Chondrocyte (in vitro differentiated cells): ENCODE data around the gene GGCX. TPM values are rescaled to one million over a fixed set of nuclear protein-coding genes. Genes with fewer than 3 reads are reported as not detected.

Experiments
- DNase-seq: peaks from one replicate; pipeline ENCODE4 v3.0.0; 2021; ENCODE audit warnings: mixed read lengths, low spot score
- H3K27ac Mint-ChIP-seq: one replicate; pipeline ENCODE4 v1.8.0; 2021; ENCODE audit warnings: mild to moderate bottlenecking, moderate library complexity, mixed read lengths; ENCODE audit not compliant: unreplicated experiment
- H3K27me3 Mint-ChIP-seq: 2 replicates; pipeline ENCODE4 v1.8.0; 2021; ENCODE audit warnings: low read depth, mixed read lengths
- H3K36me3 Mint-ChIP-seq: 2 replicates; pipeline ENCODE4 v1.8.0; 2021; ENCODE audit warnings: low read depth, mixed read lengths
- H3K4me1 Mint-ChIP-seq: 2 replicates; pipeline ENCODE4 v1.8.0; 2021; ENCODE audit warnings: low read depth, mild to moderate bottlenecking, mixed read lengths
- H3K4me3 Mint-ChIP-seq: one replicate; pipeline ENCODE4 v1.8.0; 2021; ENCODE audit warnings: mild to moderate bottlenecking, moderate library complexity, mixed read lengths; ENCODE audit not compliant: unreplicated experiment
- H3K9me3 Mint-ChIP-seq: 2 replicates; pipeline ENCODE4 v1.8.0; 2021; ENCODE audit warnings: low read depth, mixed read lengths
- CTCF ChIP-seq: fragments of 200-600 bp; sonication (generic); IDR thresholded peaks from 2 replicates; pipeline ENCODE4 v1.5.0; 2021; ENCODE audit warnings: antibody characterized with exemption, mild to moderate bottlenecking, moderate library complexity
- total RNA-seq: library from RNA; stranded (reverse); gene quantifications from 3 replicates; pipeline ENCODE4 v1.2.1, GENCODE V29; 2021

The GGCX gene
- total RNA-seq, 1 donor from 2014 or later, result 55.7 TPM

GRCh38 chr2:85536479-85536878 lies 24.8 kb downstream of the GGCX start:
- Mint-ChIP-seq H3K4me1 (peaks cover 34% of the 10 kb centered on the region), H3K9me3 (no peaks in the 10 kb centered on the region), H3K27me3 (no peaks in the 10 kb centered on the region), H3K4me3 (no peak overlapping the region), H3K36me3 (peaks cover 3% of the 10 kb centered on the region), H3K27ac (no peak overlapping the region)
- no peak for TF ChIP-seq CTCF
- no peak for DNase-seq

GRCh38 chr2:85534881-85535280 lies 26.4 kb downstream of the GGCX start:
- Mint-ChIP-seq H3K27ac (no peak overlapping the region), H3K36me3 (no peaks in the 10 kb centered on the region), H3K4me1 (peaks cover 21% of the 10 kb centered on the region), H3K9me3 (no peaks in the 10 kb centered on the region), H3K27me3 (no peaks in the 10 kb centered on the region), H3K4me3 (no peak overlapping the region)
- no peak for TF ChIP-seq CTCF
- DNase-seq, result no peak

GRCh38 chr2:85534099-85534498 lies 27.2 kb downstream of the GGCX start:
- no peaks in the 10 kb centered on the region for H3K9me3 Mint-ChIP-seq
- TF ChIP-seq CTCF, result no peak
- peaks cover under 1% of the 10 kb centered on the region for H3K27me3 Mint-ChIP-seq
- no peak overlapping the region for H3K27ac Mint-ChIP-seq
- no peaks in the 10 kb centered on the region for H3K36me3 Mint-ChIP-seq
- peaks cover 21% of the 10 kb centered on the region for H3K4me1 Mint-ChIP-seq
- no peak overlapping the region for H3K4me3 Mint-ChIP-seq
- no peak for DNase-seq

- Mint-ChIP-seq H3K27ac (no peak overlapping the region), H3K36me3 (no peaks in the 10 kb centered on the region), H3K4me1 (peaks cover 4% of the 10 kb centered on the region), H3K4me3 (no peak overlapping the region), H3K9me3 (no peaks in the 10 kb centered on the region), H3K27me3 (peaks cover 10% of the 10 kb centered on the region)
- DNase-seq, result no peak
- TF ChIP-seq CTCF, result no peak
These were observed 29.7 kb downstream of the GGCX start for GRCh38 chr2:85531589-85531988.

- no peak overlapping the region for H3K27ac Mint-ChIP-seq
- H3K27me3 Mint-ChIP-seq, result peaks cover 11% of the 10 kb centered on the region
- TF ChIP-seq CTCF, result no peak
- H3K9me3 Mint-ChIP-seq, result no peaks in the 10 kb centered on the region
- DNase-seq, result no peak
- no peaks in the 10 kb centered on the region for H3K36me3 Mint-ChIP-seq
- no peaks in the 10 kb centered on the region for H3K4me1 Mint-ChIP-seq
- no peak overlapping the region for H3K4me3 Mint-ChIP-seq
These were observed 31.5 kb downstream of the GGCX start for GRCh38 chr2:85529809-85530208.
